NCI-H2107 treated with DMSO at 0.1 percent for 48 hours (cell line): ENCODE measurements around the gene RASA4B.
"Not testable (repeated sequence)": the region's sequence is repeated elsewhere in the genome, so short reads cannot be mapped to it uniquely, and the experiment has no call there.

Experiments used
- DNase-seq: peaks from one replicate; lab custom pipeline; 2025; ENCODE audit not compliant: unreplicated experiment; lab: John Stamatoyannopoulos, UW

The RASA4B gene

GRCh38 chr7:102517550-102518147 is at the start of gene RASA4B:
Gene RASA4B, minus strand, starts transcription at chr7:102517777. Its CDS starts 67 bp downstream, at chr7:102517710.
- not testable (repeated sequence) for DNase-seq

GRCh38 chr7:102550808-102551422 is 33.3 kb upstream of the RASA4B start, which contains the start of gene SPDYE2:
Gene SPDYE2, plus strand, starts transcription at chr7:102551226. Its CDS starts 2,030 bp downstream, at chr7:102553256.
- not testable (repeated sequence) for DNase-seq

- DNase-seq: not testable (repeated sequence)
These were observed 28.8 kb upstream of the RASA4B start for GRCh38 chr7:102546353-102546752.

GRCh38 chr7:102545288-102545687 is 27.7 kb upstream of the RASA4B start:
- DNase-seq: not testable (repeated sequence)

GRCh38 chr7:102544372-102544771 is 26.8 kb upstream of the RASA4B start:
- not testable (repeated sequence) for DNase-seq

- DNase-seq: not testable (repeated sequence)
These were observed 26.0 kb upstream of the RASA4B start, which contains the start of gene UPK3BL2 for GRCh38 chr7:102543596-102543995. Gene UPK3BL2, minus strand, starts transcription at chr7:102543696. Its CDS starts 60 bp downstream, at chr7:102543636.

GRCh38 chr7:102542771-102543170 is 25.2 kb upstream of the RASA4B start:
- not testable (repeated sequence) for DNase-seq

GRCh38 chr7:102542083-102542482 is 24.5 kb upstream of the RASA4B start:
- DNase-seq: not testable (repeated sequence)

- not testable (repeated sequence) for DNase-seq
These were observed 23.0 kb upstream of the RASA4B start for GRCh38 chr7:102540604-102541003.

GRCh38 chr7:102535062-102535615 is 17.6 kb upstream of the RASA4B start:
- not testable (repeated sequence) for DNase-seq

GRCh38 chr7:102532127-102532526 is 14.6 kb upstream of the RASA4B start:
- not testable (repeated sequence) for DNase-seq

- DNase-seq: not testable (repeated sequence)
These were observed 14.0 kb upstream of the RASA4B start for GRCh38 chr7:102531583-102531982.

GRCh38 chr7:102527822-102528793 is 10.5 kb upstream of the RASA4B start:
- DNase-seq: not testable (repeated sequence)

- not testable (repeated sequence) for DNase-seq
These were observed 9.6 kb upstream of the RASA4B start for GRCh38 chr7:102527182-102527581.

- DNase-seq: not testable (repeated sequence)
These were observed 7.2 kb upstream of the RASA4B start for GRCh38 chr7:102524803-102525202.

GRCh38 chr7:102520797-102521196 is 3.2 kb upstream of the RASA4B start:
- DNase-seq: not testable (repeated sequence)

- DNase-seq: not testable (repeated sequence)
These were observed 626 bp downstream of the RASA4B start for GRCh38 chr7:102516951-102517350.

- not testable (repeated sequence) for DNase-seq
These were observed 1.7 kb downstream of the RASA4B start for GRCh38 chr7:102515889-102516288.

GRCh38 chr7:102514881-102515721 is 2.5 kb downstream of the RASA4B start:
- DNase-seq: not testable (repeated sequence)
